OCI-LY1 (cell line): ENCODE data around the gene OR9I1.

Experiments
- H2AFZ ChIP-seq: fragments of 200-600 bp; sonication (generic), shearing (Covaris generic); 2 replicates; pipeline ENCODE4 v1.6.0; 2014; ENCODE audit warnings: antibody characterized with exemption, mild to moderate bottlenecking, low read length
- H3F3A ChIP-seq: fragments of 200-600 bp; sonication (generic), shearing (Covaris generic); 2 replicates; pipeline ENCODE4 v1.6.0; 2014; ENCODE audit warnings: mild to moderate bottlenecking, antibody characterized with exemption, low read length, moderate library complexity; ENCODE audit not compliant: insufficient read depth
- H3K27ac ChIP-seq: fragments of 200-600 bp; sonication (generic); 2 replicates; pipeline ENCODE4 v1.5.1; 2014; ENCODE audit warnings: low read length, mixed run types, mild to moderate bottlenecking, low read depth; ENCODE audit not compliant: poor library complexity, severe bottlenecking
- H3K27me3 ChIP-seq: fragments of 200-600 bp; sonication (generic); 2 replicates; pipeline ENCODE4 v1.6.0; 2014; ENCODE audit warnings: antibody characterized with exemption, mild to moderate bottlenecking, low read length, moderate library complexity; ENCODE audit not compliant: insufficient read depth
- H3K36me3 ChIP-seq: fragments of 200-600 bp; sonication (generic); 2 replicates; pipeline ENCODE4 v1.6.1; 2014; ENCODE audit warnings: mild to moderate bottlenecking, antibody characterized with exemption, low read length, moderate library complexity, mixed read lengths; ENCODE audit not compliant: insufficient read depth
- H3K4me1 ChIP-seq: fragments of 200-600 bp; sonication (generic); 2 replicates; pipeline ENCODE4 v1.5.1; 2014; ENCODE audit warnings: mild to moderate bottlenecking, low read length, moderate library complexity; ENCODE audit not compliant: insufficient read depth, severe bottlenecking
- H3K4me2 ChIP-seq: fragments of 200-600 bp; sonication (generic), shearing (Covaris generic); 2 replicates; pipeline ENCODE4 v1.6.1; 2014; ENCODE audit warnings: low read length
- H3K4me3 ChIP-seq: fragments of 200-600 bp; sonication (generic); 2 replicates; pipeline ENCODE4 v1.5.1; 2014; ENCODE audit warnings: low read length, low read depth, mild to moderate bottlenecking, mixed read lengths; ENCODE audit not compliant: poor library complexity, severe bottlenecking
- H3K79me2 ChIP-seq: fragments of 200-600 bp; shearing (Covaris generic); 2 replicates; pipeline ENCODE4 v1.6.1; 2016; ENCODE audit warnings: mixed run types, low read length, mixed read lengths; ENCODE audit not compliant: insufficient read depth
- H3K9ac ChIP-seq: fragments of 200-600 bp; sonication (generic), shearing (Covaris generic); 2 replicates; pipeline ENCODE4 v1.6.1; 2014; ENCODE audit warnings: mild to moderate bottlenecking, low read length, mixed read lengths
- H3K9me2 ChIP-seq: fragments of 200-600 bp; sonication (generic), shearing (Covaris generic); 2 replicates; pipeline ENCODE4 v1.6.1; 2014; ENCODE audit warnings: low read depth, mild to moderate bottlenecking, low read length, mixed read lengths
- H3K9me3 ChIP-seq: fragments of 200-600 bp; shearing (Covaris generic); 2 replicates; pipeline ENCODE4 v1.6.1; 2014; ENCODE audit warnings: low read length, mixed read lengths
- H4K20me1 ChIP-seq: fragments of 200-600 bp; sonication (generic), shearing (Covaris generic); 2 replicates; pipeline ENCODE4 v1.6.0; 2016; ENCODE audit warnings: mild to moderate bottlenecking, low read length; ENCODE audit not compliant: insufficient read depth
- CTCF ChIP-seq: fragments of 200-600 bp; sonication (generic), shearing (Covaris generic); IDR thresholded peaks from 2 replicates; pipeline ENCODE4 v1.5.1; 2017; ENCODE audit warnings: mild to moderate bottlenecking, antibody characterized with exemption, low read length, moderate library complexity, mixed read lengths
- EZH2 ChIP-seq: fragments of 200-600 bp; sonication (generic), shearing (Covaris generic); IDR thresholded peaks from 2 replicates; pipeline ENCODE4 v1.8.0; 2017; ENCODE audit warnings: borderline replicate concordance, mixed run types, mild to moderate bottlenecking, antibody characterized with exemption, low read length, moderate library complexity, mixed read lengths

Gene OR9I1

GRCh38 chr11:58068655-58069054, 56.7 kb downstream of the OR9I1 start:
- Histone ChIP-seq H3K9ac (no peak overlapping the region), H3K27ac (no peak overlapping the region), H3K9me3 (no peaks in the 10 kb centered on the region), H3K9me2 (no peaks in the 10 kb centered on the region), H2AFZ (no peak overlapping the region), H4K20me1 (no peaks in the 10 kb centered on the region), H3K27me3 (no peaks in the 10 kb centered on the region), H3K4me3 (no peak overlapping the region), H3F3A (no peaks in the 10 kb centered on the region), H3K79me2 (no peaks in the 10 kb centered on the region), H3K36me3 (no peaks in the 10 kb centered on the region), H3K4me2 (no peak overlapping the region), H3K4me1 (no peaks in the 10 kb centered on the region)
- TF ChIP-seq EZH2 (no peak), CTCF (peak; percentile 17; the same call in 1 of the 2 replicates)

- H3K27me3 ChIP-seq: no peaks in the 10 kb centered on the region
- H3F3A ChIP-seq: no peaks in the 10 kb centered on the region
- no peak overlapping the region for H3K4me2 ChIP-seq
- H3K36me3 ChIP-seq: no peaks in the 10 kb centered on the region
- no peak overlapping the region for H3K9ac ChIP-seq
- no peak overlapping the region for H3K27ac ChIP-seq
- H3K4me1 ChIP-seq: no peaks in the 10 kb centered on the region
- H2AFZ ChIP-seq: no peak overlapping the region
- no peaks in the 10 kb centered on the region for H3K9me3 ChIP-seq
- H3K79me2 ChIP-seq: no peaks in the 10 kb centered on the region
- no peaks in the 10 kb centered on the region for H4K20me1 ChIP-seq
- TF ChIP-seq CTCF (no peak), EZH2 (no peak)
- no peak overlapping the region for H3K4me3 ChIP-seq
- H3K9me2 ChIP-seq: no peaks in the 10 kb centered on the region
These were observed 57.6 kb downstream of the OR9I1 start for GRCh38 chr11:58067685-58068084.
